SK-MEL-5 (cell line): ENCODE data around the gene AP3S1. TPM values are rescaled to one million over a fixed set of nuclear protein-coding genes. Genes with fewer than 3 reads are reported as not detected.
"Not testable (repeated sequence)": the region's sequence is repeated elsewhere in the genome, so short reads cannot be mapped to it uniquely, and the experiment has no call there.

Source experiments
- DNase-seq: peaks from one replicate; pipeline ENCODE4 v3.0.0-alpha.2; 2016; ENCODE audit warnings: low read depth, low spot score
- in situ Hi-C: cut with HindIII; loops from 2 replicates; pipeline ENCODE4 v1.10.0; 2016; ENCODE audit warnings: low sequenced_read_pairs, high pct_unique_total_duplicates, low pct_unique_long_range_greater_than_20kb
- total RNA-seq: library from RNA; depleted of rRNA; stranded (reverse); fragments of >200 nt; shearing (Covaris generic); gene quantifications from 2 replicates; pipeline ENCODE4 v1.2.3, GENCODE V29; 2014

Gene AP3S1
- total RNA-seq, 1 experiment from 2014 or later, result 96.5 TPM

DNA sequence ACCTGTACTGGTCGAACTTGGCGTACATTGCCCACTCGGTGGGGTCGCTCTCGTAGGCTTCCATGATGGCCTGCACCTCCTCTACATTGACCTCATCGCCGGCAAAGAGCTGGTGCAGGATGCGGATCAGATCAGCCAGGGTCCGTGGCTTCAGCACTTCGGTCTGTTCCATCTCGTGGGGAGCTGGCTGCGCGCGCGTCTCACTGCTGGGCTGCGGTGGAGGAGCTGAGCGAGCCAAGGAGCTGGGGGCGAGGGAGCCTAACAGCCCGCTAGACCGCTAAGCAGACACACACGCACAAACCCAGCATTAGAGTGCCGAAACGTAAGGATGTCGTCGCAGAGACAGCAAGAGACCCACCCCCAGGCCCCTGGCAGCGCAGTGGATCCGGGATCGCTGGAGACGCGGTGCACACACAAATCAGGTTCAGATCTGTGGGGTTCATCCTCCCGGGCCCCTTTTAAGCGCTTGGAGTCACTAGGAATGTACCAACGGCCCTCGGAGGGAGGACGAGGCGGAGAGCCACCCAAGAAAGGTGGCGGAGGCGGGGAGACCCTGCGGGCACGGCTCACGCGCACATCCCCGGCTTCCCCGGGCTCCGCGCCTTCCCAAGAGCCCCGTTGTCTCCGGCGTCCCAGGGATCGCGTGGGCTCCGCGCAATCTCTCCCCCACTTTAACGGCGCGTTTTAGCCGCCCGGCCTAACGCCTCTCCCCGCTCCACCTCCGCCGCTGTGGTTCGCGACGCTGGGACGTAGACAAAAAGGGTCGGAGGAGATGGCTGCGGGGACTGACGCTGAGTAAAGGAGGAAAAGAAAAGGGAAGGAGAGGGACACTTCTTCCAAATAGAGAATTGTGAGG lies 25.3 kb upstream of the AP3S1 start, which contains the start of gene CDO1:
CDO1 (minus strand) TSS at position 434 of the 856 bp plus-strand sequence; CDS start at position 172, 262 bp downstream.
- in situ Hi-C loops, result no loop called here
- no peak for DNase-seq

DNA sequence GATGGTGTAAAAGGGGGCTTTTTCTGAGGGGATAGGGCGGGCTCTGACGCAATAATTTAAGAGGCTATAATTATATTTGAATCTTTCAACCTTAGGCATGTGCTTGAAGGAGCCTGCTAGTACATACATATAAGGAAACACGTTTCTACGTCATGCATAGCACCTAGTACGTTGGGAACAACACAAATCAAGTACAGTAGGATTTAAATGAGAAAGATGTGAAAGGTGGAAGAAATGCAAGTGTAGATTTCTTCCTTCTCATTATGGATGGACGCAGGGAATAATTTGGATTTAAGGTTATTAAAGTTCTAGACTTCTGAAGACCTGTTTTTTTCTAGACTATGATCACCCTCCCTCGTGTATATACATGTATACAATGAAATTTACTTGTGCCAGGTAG lies 24.3 kb upstream of the AP3S1 start:
- in situ Hi-C loops, result no loop called here

DNA sequence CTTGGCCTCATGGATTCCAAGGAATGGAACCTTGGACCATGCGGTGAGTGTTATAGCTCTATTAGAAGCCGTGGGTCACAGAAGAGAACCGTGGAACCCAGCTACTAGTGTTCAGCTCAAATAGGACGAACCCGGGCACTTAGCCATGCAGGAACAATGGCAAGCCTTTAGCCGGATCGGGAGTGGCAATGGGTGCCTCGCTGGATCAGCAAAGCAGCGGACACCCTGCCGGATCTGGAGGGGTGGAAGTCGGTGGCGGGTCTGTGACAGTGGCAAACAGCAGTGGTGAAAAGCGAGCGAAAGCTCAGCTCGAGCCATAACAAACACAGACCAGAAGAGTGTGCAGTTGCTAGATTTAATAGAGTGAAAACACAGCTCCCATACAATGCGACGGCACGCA lies 22.9 kb upstream of the AP3S1 start:
- DNase-seq, result no peak
- in situ Hi-C loops, result no loop called here

More for the DNA sequence above, 24.3 kb upstream of the AP3S1 start:
- no peak for DNase-seq

DNA sequence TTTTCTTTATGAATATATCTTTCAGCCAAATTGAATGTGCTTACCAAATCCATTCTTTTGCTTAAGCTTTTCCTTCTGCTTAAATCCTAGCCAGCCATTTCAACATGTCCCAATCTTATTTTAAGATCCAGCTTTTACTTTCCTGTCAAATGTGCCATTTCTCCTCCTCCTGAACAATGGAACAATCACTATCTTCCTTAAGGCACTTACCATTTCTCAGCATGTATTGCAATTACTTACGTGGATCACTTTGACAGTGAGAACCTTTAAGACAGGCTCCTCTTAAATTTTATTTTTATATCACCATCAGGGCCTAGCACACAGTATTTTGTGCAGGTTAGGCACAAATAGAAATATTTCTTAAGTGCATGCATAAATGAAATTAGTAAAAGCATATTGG lies 20.9 kb upstream of the AP3S1 start:
- DNase-seq, result no peak
- in situ Hi-C loops, result no loop called here

DNA sequence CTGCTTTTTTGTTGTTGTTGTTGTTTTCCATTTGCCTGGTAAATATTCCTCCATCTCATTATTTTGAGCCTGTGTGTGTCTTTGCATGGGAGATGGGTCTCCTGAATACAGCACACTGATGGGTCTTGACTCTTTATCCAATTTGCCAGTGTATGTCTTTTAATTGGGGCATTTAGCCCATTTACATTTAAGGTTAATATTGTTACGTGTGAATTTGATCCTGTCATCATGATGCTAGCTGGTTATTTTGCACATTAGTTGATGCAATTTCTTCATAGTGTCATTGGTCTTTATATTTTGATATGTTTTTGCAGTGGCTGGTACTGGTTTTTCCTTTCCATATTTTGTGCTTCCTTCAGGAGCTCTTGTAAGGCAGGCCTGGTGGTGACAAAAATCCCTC lies 16.8 kb upstream of the AP3S1 start:
- in situ Hi-C loops, result not testable (repeated sequence)

DNA sequence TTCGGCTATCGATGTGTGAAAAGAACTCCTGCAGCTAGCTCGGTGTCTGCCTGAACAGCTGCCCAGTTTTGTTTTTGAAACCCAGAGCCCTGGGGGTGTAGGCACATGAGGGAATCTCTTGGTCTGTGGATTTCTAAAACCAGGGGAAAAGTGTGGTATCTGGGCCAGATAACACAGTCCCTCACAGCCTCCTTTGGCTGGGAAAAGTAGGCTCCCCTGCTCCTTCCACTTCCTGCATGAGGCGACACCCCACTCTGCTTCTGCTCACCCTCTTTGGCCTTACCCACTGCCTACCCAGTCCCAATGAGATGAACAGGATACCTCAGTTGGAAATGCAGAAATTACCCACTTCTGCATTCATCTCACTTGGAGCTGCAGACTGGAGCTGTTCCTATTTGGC lies 15.8 kb upstream of the AP3S1 start:
- DNase-seq, result no peak
- in situ Hi-C loops, result no loop called here

More for the DNA sequence above, 16.8 kb upstream of the AP3S1 start:
- DNase-seq, result not testable (repeated sequence)

DNA sequence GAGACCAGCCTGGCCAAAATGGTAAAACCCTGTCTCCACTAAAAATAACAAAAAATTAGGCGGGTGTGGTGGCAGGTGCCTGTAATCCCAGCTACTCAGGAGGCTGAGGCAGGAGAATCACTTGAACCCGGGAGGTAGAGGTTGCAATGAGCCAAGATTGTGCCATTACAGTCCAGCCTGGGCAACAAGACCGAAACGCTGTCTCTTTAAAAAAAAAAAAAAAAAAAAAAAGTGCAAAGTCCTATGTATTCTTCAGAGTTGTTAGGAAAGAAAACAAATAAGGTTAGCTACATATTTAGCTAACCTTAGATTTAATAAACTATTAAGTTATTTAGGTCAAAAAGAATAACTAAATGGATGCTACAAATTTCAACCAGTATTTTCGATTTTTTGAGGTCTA lies 11.8 kb upstream of the AP3S1 start:
- in situ Hi-C loops, result no loop called here
- DNase-seq, result no peak

DNA sequence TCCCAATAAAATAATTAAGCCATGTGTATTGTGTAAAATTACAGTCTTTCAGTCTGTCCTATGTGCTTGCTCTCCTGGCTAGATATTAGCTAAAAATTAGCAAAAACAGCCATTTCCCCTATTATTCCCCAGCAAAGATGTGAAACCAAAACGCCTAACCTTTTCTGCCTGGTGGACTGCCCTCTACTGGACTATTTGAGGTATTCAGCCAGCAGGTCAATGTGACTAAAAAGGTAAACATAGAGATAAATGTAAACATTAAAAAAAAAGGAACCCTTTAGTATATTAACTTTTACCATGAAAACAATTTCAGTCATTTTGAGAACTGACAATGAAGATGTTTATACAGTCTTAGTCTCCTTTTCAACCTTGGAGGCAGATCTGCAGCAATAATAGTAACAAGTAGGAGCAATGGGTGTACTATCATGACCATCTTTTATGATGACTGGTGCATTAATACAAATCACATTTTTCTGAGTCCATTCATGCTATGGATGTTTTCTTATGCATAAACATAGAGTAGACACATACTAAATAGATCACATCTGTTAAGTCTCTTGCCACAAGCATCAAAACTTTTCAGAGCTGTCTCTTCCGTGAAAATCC lies 10.5 kb upstream of the AP3S1 start:
- in situ Hi-C loops, result no loop called here
- peak; percentile 71 for DNase-seq

DNA sequence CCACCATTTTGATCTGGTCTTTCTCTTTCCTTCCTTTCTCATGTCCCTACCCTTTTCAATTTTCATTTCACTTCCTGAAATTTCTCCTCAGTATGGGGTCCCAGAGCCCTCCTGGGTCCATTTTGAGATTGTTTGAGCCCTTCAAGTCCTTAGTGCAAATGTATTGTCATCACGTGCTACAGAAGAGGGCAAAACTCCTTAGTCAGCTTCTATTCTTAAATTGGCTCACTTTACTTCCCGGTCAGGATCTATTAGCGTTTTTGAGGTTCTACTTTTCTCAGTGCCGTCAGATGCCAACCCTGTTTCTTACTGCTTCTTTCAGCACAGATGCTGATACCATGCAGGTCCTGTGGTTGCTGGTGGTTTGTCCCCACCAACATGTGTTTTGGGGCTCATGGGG lies 6.3 kb upstream of the AP3S1 start:
- no peak for DNase-seq
- in situ Hi-C loops, result no loop called here

DNA sequence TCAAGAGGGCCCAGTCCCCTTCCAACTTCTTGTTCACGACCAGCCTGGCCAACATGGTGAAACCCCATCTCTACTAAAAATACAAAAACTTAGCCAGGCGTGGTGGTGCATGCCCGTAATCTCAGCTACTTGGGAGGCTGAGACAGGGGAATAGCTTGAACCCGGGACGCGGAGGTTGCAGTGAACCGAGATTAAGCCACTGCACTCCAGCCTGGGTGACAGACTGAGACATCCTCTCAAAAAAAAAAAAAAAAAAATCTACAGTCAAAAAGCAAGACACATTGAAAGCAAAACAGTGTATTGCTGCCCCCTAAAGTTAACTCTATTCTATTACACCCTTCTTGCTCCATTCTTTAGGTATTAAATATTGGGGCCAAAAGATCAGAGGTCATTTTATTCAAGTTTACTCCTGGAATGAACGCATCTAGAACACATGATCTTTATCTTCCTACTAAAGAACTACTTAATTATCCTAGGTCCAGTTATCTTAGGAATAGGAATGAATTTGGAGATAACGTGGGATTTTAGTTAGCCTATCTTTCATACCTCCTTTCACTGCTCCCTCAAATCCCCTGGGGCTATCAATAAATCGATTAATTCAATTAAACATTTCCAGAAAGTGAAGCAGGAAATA lies 2.7 kb upstream of the AP3S1 start:
- in situ Hi-C loops, result no loop called here
- peak; percentile 81 for DNase-seq

DNA sequence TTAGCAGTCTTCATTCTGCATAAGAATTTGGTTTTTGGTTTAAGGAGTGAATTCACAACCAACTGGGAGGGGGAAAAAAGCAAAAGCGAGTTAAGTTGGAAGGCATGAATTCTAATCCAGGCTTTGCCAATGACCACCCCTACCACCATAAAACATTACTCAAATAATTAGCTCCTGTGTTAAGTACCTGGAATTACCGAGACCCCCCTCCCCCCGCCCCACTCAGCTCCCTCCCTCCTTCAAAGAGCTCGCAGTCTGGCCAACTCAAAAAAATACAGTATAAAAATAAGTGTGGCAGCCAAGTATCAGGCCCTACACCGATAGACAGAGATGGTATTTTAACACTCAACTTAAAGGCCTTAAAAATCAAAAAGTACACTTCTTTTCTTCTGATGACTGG lies 862 bp upstream of the AP3S1 start:
- in situ Hi-C loops, result no loop called here
- DNase-seq, result no peak

DNA sequence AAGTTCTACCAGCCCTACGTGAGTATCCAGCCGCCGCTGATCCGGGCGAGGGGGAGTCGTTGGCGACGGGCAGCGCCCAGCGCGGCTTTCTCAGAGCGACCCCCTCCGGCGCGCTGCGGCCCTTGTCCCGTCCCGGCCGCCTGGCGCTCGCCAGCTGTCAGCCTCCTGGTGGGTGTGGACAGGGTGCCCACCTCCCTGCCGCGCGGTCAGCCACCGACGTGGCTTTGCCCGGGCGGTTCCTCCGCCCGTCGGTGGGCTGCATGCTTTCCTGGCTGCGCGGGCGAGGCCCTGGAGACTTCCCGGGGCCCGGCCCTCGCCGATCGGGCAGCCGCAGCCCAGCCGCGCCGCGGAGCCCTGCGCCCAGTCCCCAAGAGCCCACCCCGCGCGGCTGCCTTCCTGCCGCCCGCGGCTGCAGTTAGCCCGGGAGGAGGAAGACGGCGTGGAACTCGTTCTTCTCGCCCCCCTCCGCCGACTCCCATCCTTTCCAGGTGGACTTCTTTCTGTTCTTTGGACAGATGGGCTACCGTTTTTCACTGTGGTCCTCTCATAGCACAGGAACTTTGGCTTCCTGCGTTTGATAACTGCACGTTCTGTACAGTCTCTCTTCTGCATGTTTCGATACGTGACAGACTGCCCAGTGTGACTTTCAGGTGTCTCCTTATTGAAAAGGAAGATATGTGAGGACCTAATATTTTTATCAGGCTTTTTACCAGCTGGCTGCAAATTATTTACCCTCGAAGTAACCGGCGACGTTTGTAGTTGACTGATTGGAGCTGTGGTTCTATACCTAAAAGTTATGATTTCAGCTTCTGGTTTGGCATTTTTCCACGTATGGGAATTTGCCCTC lies 577 bp downstream of the AP3S1 start:
- peak; percentile 72 for DNase-seq
- in situ Hi-C loops, result no loop called here

DNA sequence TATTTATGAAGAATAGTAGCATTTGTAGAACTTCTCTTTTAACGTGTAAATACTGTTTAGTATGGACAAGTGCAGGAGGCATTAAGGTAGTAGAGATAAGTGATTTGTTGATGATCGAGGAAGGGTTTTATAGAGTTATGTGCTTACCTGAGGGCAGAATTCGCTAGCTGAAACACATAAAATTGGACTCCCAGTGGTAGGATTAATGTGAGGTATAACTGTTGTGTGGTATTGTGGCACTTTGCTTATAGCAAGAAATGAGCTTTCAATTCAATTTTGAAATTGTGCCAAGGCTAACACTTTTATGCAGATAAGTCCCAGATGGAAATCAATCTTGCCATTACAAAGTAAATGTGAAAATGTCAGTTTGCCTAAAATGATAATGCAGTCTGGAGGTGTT lies 1.2 kb downstream of the AP3S1 start:
- in situ Hi-C loops, result no loop called here
- DNase-seq, result no peak

DNA sequence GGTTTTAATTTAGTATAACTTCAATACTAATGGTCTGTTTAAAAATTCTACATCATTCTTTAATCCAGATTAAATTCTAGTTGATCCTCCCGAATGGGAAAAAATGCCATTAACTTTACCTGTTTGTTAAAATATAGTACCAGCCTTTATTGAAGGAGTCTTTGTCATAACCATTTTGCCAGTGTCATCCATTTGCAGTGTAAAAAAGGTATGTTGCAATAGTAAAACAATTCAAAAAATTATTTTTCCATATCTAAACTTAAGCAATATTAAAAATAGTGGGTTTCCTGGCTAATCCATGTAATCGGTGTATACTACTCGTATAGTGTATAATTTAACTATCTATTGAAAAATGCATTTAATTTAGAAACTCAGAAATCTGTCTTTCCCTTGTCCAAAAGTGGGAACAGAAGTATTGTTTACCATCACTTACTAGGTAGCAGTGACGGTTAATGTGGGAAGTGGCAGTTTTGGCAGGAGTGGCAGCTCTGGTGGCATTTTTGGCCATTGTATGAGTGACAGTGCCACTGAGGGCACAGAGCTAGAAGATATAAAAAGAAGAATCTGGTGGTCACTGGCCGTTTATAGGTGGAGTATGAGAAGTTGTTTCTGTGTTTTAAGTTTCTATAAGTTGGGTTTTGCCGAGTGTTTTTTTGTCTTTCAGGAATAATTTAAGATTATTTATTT lies 1.9 kb downstream of the AP3S1 start:
- in situ Hi-C loops, result no loop called here
- no peak for DNase-seq

DNA sequence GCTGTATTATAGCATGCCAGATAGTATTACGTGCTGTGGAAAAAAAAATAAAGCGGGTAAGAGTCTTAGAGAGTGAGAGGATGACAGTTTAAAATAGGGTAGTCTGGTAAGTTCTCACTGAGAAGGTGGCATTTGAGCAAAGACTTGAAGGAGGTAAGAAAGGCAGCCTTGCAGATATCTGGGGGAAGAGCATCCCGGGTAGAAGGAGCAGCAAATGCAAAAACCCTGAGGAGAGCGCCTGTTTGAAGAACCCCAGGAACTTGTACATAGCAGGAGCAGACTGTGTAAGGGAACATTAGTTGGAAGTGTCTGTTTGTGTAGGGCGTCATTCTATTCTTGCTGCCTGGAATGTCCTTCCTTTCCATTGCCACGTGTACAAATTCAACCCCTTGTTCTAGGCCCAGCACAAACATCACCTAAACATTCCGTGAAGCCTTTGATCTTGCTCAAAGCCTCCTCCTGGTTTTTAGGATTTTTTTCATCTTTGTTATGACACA lies 2.6 kb downstream of the AP3S1 start:
- in situ Hi-C loops, result no loop called here
- DNase-seq, result no peak

DNA sequence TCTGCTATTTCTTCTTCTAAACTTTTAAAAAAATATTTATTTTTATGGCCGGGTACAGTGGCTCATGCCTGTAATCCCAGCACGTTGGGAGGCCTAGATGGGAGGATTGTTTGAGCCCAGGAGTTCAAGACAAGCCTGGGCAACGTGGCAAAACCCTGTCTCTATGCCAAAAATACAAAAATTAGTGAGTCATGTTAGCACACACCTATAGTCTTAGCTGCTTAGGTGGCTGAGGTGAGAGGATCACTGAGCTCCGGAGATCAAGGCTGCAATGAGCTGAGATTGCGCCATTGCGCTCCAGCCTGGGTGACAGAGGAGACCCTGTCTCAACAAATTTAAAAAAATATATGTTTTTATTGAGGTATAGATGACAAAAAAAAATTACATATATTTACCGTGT lies 5.6 kb downstream of the AP3S1 start:
- DNase-seq, result no peak
- in situ Hi-C loops, result no loop called here

DNA sequence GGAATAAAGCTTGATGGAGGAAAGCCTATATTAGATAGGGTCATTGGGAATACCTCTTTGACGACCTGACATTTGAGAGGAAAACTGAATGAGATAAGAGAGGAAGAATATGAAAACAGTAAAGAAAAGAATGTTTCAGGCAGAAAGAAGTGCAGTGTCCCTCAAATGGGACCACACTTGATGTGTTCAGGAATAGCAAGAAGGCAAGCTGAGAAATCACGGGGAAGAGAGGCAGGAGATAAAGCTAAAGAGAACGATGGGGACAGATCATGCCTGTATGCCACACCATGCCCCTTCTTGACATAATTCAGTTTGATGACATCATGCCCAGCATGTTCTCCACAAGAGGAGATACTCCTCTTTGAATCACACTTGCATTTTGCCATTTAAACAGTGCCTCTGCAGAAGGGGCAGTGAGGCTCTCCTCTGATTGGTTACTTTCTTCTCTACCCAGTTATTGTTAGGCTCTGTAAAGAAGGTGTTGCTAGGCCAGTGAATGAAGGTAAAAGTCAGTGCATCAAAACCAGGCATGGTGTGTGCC lies 7.6 kb downstream of the AP3S1 start:
- in situ Hi-C loops, result no loop called here
- no peak for DNase-seq
